ENCODE measurements around the gene SLFN12L. TPM values are rescaled to one million over a fixed set of nuclear protein-coding genes. Genes with fewer than 3 reads are reported as not detected.

SLFN12L gene
- total RNA-seq, 1 donor from 2014 or later = 1.6 TPM

DNA sequence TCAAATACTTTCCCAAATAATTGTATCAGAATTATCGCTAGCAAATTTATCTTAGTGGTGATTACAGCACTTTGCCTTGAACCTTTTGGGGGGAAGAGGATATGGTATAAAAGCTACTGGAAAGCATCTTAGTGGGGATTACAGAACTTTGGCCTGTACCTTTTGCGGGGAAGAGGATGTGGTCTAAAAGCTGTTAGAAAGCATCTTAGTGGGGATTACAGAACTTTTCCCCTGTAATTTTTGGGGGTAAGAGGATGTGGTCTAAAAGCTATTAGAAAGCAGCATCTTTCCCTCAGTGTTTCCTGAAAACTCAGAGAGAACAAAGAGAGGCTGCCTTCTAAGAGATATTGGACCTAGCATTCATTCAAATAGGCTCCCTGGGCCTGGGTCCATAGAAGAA is 109.2 kb downstream of the SLFN12L start:
- DNase-seq = no peak

GRCh38 chr17:35423761-35424160 is 113.7 kb downstream of the SLFN12L start:
- DNase-seq = no peak

Small RNA genes within 50 kb of the gene (small RNA-seq; reads per million reads assigned to genes)
- not detected for gene AC015911.1 (ENCODE audit: low replicate concordance)
- gene SNORD7 (ENCODE audit: low replicate concordance) = 30.2 reads per million, percentile 94 among the genes with 10 or more reads in this experiment

Other genes with a start within 250 kb of the SLFN12L start
- gene SLFN11, start 164.1 kb downstream of the SLFN12L start, total RNA-seq = 27.9 TPM
- gene SLFN12, start 105.2 kb downstream of the SLFN12L start, total RNA-seq = 11.1 TPM
- gene SLFN13, start 88.9 kb downstream of the SLFN12L start, total RNA-seq = 3.6 TPM
- 1.6 TPM for gene SLFN14, start 23.1 kb upstream of the SLFN12L start, total RNA-seq
- gene PEX12, start 40.9 kb upstream of the SLFN12L start, total RNA-seq = 3.0 TPM
- gene AP2B1, start 49.6 kb upstream of the SLFN12L start, total RNA-seq = 52.1 TPM
- 0.49 TPM for gene RASL10B, start 194.0 kb upstream of the SLFN12L start, total RNA-seq
- gene GAS2L2, start 215.6 kb upstream of the SLFN12L start, total RNA-seq = not detected
- gene C17orf50, start 223.2 kb upstream of the SLFN12L start, total RNA-seq = not detected

All from skin of body (tissue), 3 donors.